GM21381 (cell line): ENCODE data around the gene ECHDC1.

ENCODE experiments used
- ATAC-seq: cut with Tn5 transposase; IDR thresholded peaks from one replicate; pipeline ENCODE4 v1.9.1; 2021; ENCODE audit warnings: mild to moderate bottlenecking, moderate library complexity; ENCODE audit not compliant: unreplicated experiment

ECHDC1 gene

DNA sequence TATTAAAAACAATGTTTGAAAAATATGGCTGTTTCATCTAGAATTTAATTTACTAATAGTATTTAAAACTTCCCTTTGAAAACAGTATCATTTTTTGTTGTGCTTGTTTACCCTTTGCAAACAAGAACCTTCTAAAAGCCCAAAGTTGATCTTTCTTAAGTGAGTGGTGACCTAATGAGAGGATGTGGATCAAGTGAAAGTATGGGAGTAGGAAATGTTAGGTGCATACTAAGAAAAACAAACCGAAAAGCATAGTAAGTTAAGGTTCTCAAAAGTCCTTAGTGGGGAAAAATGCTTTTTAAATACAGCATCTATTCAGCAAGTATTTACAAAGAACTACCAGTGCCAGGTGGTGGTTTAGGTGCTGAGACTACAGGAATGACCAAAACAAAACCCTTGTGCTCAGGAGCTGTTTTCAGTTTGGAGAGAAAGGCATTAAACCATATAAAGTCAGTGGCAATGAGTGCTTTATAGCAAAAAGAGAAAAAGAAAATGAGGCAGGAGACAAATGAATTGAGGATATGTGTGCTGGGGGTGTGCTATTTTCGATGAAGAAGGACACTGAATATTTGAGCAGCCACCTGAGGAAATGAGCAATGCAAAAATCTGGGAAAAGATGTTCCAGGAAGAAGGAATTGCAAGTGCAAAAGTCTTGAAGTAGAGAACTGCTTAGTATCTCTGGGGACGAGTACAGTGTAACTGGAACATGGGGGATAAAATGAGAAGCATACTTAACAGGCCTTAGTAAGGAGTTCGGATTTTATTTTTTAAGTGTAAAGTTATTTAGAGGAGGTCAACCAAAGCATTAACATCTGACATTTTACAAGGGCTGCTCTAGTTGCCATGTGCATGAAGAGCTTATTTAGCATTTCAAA lies 52.8 kb downstream of the ECHDC1 start:
- ATAC-seq, result peak; percentile 48

- no peak for ATAC-seq
These were observed 53.5 kb downstream of the ECHDC1 start for GRCh38 chr6:127289934-127290333.

DNA sequence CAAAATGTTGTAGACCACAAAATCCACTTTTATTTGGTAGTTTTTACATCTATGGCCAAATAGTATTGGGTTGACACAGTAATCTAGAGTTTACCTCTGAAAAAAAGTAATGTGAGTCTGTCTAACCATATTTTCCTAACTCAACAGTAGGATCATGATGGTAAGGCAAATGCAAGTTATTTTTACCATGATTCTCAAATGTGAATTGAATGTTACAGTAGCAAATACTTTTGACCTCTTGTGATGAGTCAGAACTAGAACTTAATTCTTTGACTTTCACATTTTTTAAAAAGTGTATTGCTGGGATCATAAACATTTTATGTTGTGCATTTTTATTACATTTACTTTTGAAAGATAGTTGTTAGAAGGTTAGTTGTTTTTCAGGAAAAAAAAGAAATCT lies 54.7 kb downstream of the ECHDC1 start:
- no peak for ATAC-seq

DNA sequence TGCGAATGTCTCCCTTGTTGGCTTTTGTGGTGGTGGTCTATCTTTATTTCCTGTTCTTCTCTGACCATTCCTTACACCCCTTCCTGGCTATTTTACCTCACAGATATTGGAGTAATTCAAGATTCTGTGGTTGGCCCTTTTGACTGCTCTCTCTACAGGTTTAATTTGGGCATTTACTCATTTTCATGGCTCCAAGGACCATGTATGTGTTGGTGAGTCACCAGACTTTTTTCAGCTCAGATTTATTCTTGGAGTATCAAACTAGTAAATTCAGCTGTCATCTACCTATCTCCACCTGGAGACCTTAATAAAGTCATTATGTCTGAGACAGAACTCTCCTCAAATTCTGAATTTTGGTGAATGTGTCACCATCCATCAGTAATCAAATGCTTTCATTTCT lies 61.2 kb downstream of the ECHDC1 start:
- ATAC-seq, result no peak

- no peak for ATAC-seq
These were observed 63.6 kb downstream of the ECHDC1 start for GRCh38 chr6:127279815-127280214.

- ATAC-seq, result no peak
These were observed 65.2 kb downstream of the ECHDC1 start for GRCh38 chr6:127277878-127278843.

- ATAC-seq, result no peak
These were observed 67.1 kb downstream of the ECHDC1 start for GRCh38 chr6:127276331-127276730.

DNA sequence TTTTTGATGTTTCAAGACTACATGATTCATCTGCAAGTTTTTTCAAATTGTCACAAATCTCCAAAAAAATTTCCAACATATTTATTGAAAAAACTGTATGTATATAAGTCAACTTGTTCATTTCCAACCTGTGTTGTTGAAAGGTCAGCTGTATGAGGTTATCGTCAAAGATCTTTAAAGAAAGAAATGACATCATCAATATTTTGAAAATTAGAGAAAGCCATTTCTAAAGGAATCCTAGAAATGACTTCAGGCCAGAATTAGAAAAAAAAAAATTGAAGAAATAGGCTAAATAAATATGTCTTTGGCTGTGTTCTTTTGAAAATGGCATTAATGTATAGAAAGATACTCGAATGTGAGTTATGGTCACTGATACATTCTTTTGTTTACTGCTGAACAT lies 69.9 kb downstream of the ECHDC1 start:
- ATAC-seq, result no peak

- no peak for ATAC-seq
These were observed 70.8 kb downstream of the ECHDC1 start for GRCh38 chr6:127272576-127272975.

GRCh38 chr6:127267646-127268625 lies 75.5 kb downstream of the ECHDC1 start:
- no peak for ATAC-seq

DNA sequence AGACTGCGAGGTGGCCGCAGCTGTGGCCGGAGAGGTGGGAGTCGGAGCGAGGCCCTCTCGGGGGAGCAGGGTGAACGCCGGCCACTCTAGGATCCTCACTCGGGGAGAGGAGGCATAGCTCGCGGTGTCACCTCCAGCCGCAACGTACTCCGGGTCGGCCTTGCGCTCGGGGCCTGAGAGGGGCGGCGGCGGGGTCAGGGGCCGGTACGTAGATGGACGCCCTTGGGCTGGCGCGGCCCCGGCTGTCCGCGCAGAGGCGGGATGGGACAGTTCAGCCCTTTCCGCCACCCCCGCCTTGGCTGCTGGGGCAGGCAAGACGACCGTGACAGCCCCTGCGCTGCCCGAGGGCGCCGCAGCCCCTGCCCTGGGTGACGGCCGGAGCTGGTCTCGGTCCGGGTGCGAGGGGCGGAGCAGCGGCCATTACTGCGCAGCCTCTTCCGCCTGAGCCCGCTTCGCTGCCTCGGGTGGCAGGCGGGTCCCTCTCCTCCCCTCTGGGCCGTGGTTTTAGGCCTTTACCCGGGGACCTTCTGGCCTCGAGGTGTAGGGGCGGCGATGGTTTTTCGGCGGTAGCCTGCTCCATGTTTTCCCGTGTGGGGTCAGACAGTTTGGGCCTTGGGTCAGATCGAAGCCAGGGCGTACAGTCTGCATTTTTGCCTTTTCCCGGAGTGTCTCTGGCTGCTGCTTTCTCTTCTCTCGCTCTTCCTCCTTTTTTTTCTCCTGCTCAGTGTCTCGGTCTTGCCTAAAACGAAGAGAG lies 76.3 kb downstream of the ECHDC1 start:
- peak; percentile 71 for ATAC-seq

- ATAC-seq, result peak; percentile 81
These were observed 77.1 kb downstream of the ECHDC1 start, which contains the start of gene RNF146 for GRCh38 chr6:127266178-127266891. Gene RNF146, plus strand, starts transcription at chr6:127266864. Its CDS starts 13,475 bp downstream, at chr6:127280339.

- ATAC-seq, result no peak
These were observed 79.9 kb downstream of the ECHDC1 start for GRCh38 chr6:127263481-127263880.

DNA sequence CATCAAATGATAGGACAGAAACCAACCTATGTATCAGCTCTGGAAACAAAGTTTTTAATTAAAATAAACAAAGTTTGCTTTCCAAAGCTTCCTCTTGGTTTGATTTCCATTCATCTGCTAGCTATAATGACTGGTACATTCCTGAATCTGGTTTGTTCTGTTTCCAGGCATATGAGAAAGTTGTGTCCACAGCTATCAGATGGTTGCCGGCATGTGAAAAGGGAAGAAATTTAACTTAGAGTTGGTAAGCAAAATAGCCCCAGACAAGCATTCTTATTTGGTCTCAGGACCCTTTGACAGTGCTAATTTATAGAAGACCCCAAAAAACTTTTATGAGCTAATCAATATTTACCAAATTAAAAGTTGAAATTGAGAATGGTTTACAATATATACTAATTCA lies 80.5 kb downstream of the ECHDC1 start:
- no peak for ATAC-seq

GRCh38 chr6:127255286-127255685 lies 88.1 kb downstream of the ECHDC1 start:
- no peak for ATAC-seq

DNA sequence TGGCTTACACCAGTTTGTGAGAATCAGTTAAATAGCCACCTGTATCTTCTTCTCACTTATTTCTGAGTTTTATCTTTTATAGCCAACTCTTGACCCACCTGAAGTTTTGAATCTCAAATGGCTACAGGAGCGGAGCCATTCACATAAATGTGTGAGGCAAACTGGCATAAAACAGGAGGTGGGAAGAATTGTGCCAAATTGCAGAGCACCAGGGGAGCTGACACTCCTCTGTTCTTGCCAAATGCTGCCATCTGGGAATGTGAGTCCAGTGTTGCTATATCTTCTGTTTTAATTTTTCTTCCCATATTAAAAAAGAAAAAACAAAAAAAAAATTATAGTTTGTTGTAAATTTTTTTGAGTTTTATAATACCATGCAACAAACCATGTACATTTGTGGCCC lies 93.8 kb downstream of the ECHDC1 start:
- ATAC-seq, result no peak

GRCh38 chr6:127247114-127248096 lies 96.0 kb downstream of the ECHDC1 start:
- no peak for ATAC-seq

DNA sequence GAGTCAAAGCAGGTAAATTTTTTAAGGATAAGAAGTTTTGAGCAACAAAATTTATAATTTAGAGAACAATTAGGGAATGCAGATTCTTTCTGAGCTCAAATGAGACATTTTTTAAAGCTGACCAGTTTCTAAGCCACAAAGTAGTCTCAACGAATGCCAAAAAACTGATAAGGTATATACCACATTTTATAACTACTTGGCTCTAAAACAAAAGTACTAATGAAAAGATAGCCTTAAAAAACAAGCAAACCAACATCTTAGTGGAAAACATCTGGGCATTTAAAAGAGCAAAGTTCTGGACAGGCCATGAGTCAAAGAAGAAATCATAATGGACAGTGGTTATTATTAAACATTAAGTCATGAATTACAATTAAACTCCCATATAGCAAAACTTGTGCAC lies 99.9 kb downstream of the ECHDC1 start:
- ATAC-seq, result no peak
